ENCODE data around the gene APLNR.

APLNR gene

GRCh38 chr11:57235761-57236703 is 1.0 kb downstream of the APLNR start:
- no peak overlapping the region for H3K27ac ChIP-seq (ENCODE audit: low read length)
- H2AFZ ChIP-seq (ENCODE audit: low read depth, low read length) = no peak overlapping the region
- no peaks in the 10 kb centered on the region for H3K9me3 ChIP-seq (ENCODE audit: insufficient read depth, low read length, severe bottlenecking)
- H3K27me3 ChIP-seq (ENCODE audit: insufficient read depth, low read length, poor library complexity) = peaks cover 10% of the 10 kb centered on the region
- H3K4me3 ChIP-seq (ENCODE audit: low read depth in 1 of 2, low read length in 2 of 2) = no peak overlapping the region
- ATAC-seq (ENCODE audit: insufficient read depth, low read depth) = no peak
- H3K4me2 ChIP-seq (ENCODE audit: insufficient read depth, low read length) = no peak overlapping the region
- DNase-seq = no peak
- H3K36me3 ChIP-seq (ENCODE audit: insufficient read depth, low read length) = no peaks in the 10 kb centered on the region
- H3K9ac ChIP-seq (ENCODE audit: low read depth, low read length) = no peak overlapping the region
- TF ChIP-seq CTCF (IDR thresholded peaks at IDR 0.05; ENCODE audit: borderline replicate concordance, extremely low read depth, low read length, poor library complexity, severe bottlenecking) = no peak
- no peak for TF ChIP-seq EZH2 (IDR thresholded peaks at IDR 0.05; ENCODE audit: borderline replicate concordance, low read depth, low read length, severe bottlenecking)
- H3K4me1 ChIP-seq (ENCODE audit: insufficient read depth, low read length) = no peaks in the 10 kb centered on the region
- no peaks in the 10 kb centered on the region; the same call in 1 of the 2 replicates for H4K20me1 ChIP-seq (ENCODE audit: insufficient read depth, low read length)
- H3K79me2 ChIP-seq (ENCODE audit: insufficient read depth, low read length) = no peaks in the 10 kb centered on the region

GRCh38 chr11:57233702-57234101 is 3.3 kb downstream of the APLNR start:
- H3K27me3 ChIP-seq (ENCODE audit: insufficient read depth, low read length, poor library complexity) = peaks cover 21% of the 10 kb centered on the region
- TF ChIP-seq EZH2 (IDR thresholded peaks at IDR 0.05; ENCODE audit: borderline replicate concordance, low read depth, low read length, severe bottlenecking) (no peak), CTCF (IDR thresholded peaks at IDR 0.05; ENCODE audit: borderline replicate concordance, extremely low read depth, low read length, poor library complexity, severe bottlenecking) (no peak)

GRCh38 chr11:57231539-57232253 is 5.4 kb downstream of the APLNR start:
- H2AFZ ChIP-seq (ENCODE audit: low read depth, low read length) = no peak overlapping the region
- peaks cover 21% of the 10 kb centered on the region for H3K27me3 ChIP-seq (ENCODE audit: insufficient read depth, low read length, poor library complexity)
- H3K4me3 ChIP-seq (ENCODE audit: low read depth in 1 of 2, low read length in 2 of 2) = no peak overlapping the region
- no peaks in the 10 kb centered on the region; the same call in 1 of the 2 replicates for H4K20me1 ChIP-seq (ENCODE audit: insufficient read depth, low read length)
- H3K4me2 ChIP-seq (ENCODE audit: insufficient read depth, low read length) = no peak overlapping the region
- TF ChIP-seq EZH2 (IDR thresholded peaks at IDR 0.05; ENCODE audit: borderline replicate concordance, low read depth, low read length, severe bottlenecking) (no peak), CTCF (IDR thresholded peaks at IDR 0.05; ENCODE audit: borderline replicate concordance, extremely low read depth, low read length, poor library complexity, severe bottlenecking) (no peak)
- no peaks in the 10 kb centered on the region for H3K79me2 ChIP-seq (ENCODE audit: insufficient read depth, low read length)
- no peak for ATAC-seq (ENCODE audit: insufficient read depth, low read depth)
- no peak overlapping the region for H3K9ac ChIP-seq (ENCODE audit: low read depth, low read length)
- no peaks in the 10 kb centered on the region for H3K36me3 ChIP-seq (ENCODE audit: insufficient read depth, low read length)
- no peak overlapping the region for H3K27ac ChIP-seq (ENCODE audit: low read length)
- no peaks in the 10 kb centered on the region for H3K4me1 ChIP-seq (ENCODE audit: insufficient read depth, low read length)
- no peaks in the 10 kb centered on the region for H3K9me3 ChIP-seq (ENCODE audit: insufficient read depth, low read length, severe bottlenecking)
- no peak for DNase-seq

More at GRCh38 chr11:57233702-57234101, 3.3 kb downstream of the APLNR start:
- H2AFZ ChIP-seq (ENCODE audit: low read depth, low read length) = no peak overlapping the region
- no peaks in the 10 kb centered on the region for H3K4me1 ChIP-seq (ENCODE audit: insufficient read depth, low read length)
- H4K20me1 ChIP-seq (ENCODE audit: insufficient read depth, low read length) = no peaks in the 10 kb centered on the region; the same call in 1 of the 2 replicates
- H3K9ac ChIP-seq (ENCODE audit: low read depth, low read length) = no peak overlapping the region
- ATAC-seq (ENCODE audit: insufficient read depth, low read depth) (no peak), DNase-seq (no peak)
- H3K79me2 ChIP-seq (ENCODE audit: insufficient read depth, low read length) = no peaks in the 10 kb centered on the region
- no peaks in the 10 kb centered on the region for H3K9me3 ChIP-seq (ENCODE audit: insufficient read depth, low read length, severe bottlenecking)
- no peak overlapping the region for H3K27ac ChIP-seq (ENCODE audit: low read length)
- H3K4me3 ChIP-seq (ENCODE audit: low read depth in 1 of 2, low read length in 2 of 2) = no peak overlapping the region
- H3K4me2 ChIP-seq (ENCODE audit: insufficient read depth, low read length) = no peak overlapping the region
- H3K36me3 ChIP-seq (ENCODE audit: insufficient read depth, low read length) = no peaks in the 10 kb centered on the region
